Measurements from ENCODE around the gene CCDC88B.

The CCDC88B gene, protein sequence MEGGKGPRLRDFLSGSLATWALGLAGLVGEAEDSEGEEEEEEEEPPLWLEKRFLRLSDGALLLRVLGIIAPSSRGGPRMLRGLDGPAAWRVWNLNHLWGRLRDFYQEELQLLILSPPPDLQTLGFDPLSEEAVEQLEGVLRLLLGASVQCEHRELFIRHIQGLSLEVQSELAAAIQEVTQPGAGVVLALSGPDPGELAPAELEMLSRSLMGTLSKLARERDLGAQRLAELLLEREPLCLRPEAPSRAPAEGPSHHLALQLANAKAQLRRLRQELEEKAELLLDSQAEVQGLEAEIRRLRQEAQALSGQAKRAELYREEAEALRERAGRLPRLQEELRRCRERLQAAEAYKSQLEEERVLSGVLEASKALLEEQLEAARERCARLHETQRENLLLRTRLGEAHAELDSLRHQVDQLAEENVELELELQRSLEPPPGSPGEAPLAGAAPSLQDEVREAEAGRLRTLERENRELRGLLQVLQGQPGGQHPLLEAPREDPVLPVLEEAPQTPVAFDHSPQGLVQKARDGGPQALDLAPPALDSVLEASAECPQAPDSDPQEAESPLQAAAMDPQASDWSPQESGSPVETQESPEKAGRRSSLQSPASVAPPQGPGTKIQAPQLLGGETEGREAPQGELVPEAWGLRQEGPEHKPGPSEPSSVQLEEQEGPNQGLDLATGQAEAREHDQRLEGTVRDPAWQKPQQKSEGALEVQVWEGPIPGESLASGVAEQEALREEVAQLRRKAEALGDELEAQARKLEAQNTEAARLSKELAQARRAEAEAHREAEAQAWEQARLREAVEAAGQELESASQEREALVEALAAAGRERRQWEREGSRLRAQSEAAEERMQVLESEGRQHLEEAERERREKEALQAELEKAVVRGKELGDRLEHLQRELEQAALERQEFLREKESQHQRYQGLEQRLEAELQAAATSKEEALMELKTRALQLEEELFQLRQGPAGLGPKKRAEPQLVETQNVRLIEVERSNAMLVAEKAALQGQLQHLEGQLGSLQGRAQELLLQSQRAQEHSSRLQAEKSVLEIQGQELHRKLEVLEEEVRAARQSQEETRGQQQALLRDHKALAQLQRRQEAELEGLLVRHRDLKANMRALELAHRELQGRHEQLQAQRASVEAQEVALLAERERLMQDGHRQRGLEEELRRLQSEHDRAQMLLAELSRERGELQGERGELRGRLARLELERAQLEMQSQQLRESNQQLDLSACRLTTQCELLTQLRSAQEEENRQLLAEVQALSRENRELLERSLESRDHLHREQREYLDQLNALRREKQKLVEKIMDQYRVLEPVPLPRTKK (N-terminal part only)

DNA sequence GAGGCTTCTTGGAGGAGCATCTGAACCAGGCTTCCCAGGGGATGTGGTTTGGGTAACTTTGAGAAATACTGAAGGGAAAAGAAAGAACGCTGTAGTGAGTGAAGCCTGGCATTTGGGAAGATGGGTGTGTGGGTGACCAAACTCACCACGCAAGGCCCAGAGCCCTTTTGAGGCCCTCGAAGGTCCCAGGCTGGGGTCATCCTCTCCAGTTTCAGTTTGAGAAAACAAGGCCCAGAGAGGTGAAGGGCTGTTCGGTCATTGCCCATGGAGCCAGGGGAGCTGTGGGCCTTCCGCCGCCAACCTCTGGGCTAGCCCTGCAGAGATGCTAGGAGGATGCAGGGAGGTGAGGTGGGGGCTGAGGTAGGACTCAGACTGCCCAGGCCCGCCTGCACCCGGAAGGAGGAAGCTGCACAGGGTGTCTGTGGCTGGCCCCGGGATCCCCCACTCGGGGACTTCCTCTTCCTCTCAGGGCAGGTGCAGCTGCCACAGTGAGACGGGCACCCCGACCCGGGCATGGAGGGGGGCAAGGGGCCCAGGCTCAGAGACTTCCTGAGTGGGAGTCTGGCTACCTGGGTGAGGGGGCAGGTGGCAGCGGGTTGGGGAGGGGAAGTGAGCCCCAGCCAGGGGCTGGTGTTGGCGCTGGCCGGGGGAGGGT, at the start of gene CCDC88B:
Gene CCDC88B (plus strand): TSS at position 451 of the 655 bp plus-strand sequence. CDS start 63 bp downstream, at position 514.
- peak; percentile 72 to 87 (median 83) for DNase-seq

DNA sequence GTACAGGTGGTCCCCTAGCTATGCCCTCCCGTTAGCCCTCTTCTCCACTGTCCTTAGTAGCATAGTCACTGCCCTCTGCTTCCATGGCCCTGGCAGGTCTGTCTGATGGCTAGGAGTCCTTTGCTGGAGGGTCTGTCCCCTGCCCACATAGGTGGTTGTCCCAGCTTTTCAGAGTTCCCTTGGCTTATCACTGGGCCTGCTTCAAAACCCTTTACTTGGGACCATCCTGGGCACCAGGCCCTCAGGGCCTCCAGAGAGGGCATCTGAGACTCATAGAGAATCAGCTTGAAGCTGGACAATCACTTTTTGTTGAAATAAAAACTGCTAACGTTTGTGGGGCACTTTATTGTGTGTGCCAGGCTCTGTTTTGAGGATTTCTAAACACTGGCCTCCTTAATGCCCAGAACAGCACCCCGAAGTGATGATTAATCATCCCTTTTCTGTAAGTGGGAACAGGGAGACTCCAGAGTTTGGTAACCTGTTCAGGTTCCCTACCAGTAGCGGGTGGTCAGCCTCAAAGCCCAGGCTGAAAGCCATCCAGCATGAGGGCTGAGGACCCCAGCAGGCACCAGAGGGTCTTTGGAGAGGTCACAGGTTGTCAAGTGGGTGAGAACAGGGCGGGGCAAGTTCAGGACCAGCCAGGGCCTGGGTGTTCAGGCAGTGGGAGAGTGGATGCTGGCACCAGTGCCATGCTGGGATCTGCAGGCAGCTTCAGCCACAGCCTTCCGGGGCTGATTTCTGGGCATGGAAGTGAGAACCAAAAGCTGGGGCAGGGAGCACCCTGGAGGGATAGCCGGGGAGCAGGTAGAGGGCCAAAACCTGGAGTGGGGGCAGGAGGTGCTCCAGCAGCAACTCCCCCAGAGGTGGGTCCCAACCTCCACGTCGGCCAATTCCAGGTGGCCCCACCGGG, 49.4 kb upstream of the CCDC88B start:
- DNase-seq = no peak

DNA sequence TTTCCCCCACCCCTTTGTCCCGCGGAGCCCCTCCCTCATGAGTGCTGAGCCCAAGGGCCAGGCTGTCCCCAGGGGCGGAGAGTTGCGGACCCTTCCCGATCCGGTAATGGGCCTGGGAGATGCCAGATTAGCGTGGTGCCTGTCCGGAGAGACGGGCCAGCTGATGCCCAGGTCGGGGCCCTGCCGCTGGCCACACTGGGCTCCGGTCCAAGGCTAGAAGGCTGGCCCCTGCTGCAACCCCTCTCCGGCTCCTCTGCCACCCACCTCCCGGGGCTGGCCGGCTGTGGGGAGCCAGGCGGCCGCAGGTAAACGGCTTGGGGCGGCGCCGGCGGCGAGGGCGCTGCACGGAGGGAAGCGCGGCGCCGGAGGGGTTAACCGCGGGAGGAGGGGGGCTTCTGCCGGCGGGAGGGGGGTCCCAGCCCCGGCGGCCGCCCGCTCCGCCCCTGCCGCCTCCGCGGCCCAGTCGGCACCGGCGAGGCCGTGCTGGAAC, 48.7 kb upstream of the CCDC88B start, which contains the start of gene KCNK4:
Gene KCNK4 (plus strand): TSS at position 41 of the 490 bp plus-strand sequence. CDS start 1,717 bp downstream, outside the sequence.
- DNase-seq = no peak

DNA sequence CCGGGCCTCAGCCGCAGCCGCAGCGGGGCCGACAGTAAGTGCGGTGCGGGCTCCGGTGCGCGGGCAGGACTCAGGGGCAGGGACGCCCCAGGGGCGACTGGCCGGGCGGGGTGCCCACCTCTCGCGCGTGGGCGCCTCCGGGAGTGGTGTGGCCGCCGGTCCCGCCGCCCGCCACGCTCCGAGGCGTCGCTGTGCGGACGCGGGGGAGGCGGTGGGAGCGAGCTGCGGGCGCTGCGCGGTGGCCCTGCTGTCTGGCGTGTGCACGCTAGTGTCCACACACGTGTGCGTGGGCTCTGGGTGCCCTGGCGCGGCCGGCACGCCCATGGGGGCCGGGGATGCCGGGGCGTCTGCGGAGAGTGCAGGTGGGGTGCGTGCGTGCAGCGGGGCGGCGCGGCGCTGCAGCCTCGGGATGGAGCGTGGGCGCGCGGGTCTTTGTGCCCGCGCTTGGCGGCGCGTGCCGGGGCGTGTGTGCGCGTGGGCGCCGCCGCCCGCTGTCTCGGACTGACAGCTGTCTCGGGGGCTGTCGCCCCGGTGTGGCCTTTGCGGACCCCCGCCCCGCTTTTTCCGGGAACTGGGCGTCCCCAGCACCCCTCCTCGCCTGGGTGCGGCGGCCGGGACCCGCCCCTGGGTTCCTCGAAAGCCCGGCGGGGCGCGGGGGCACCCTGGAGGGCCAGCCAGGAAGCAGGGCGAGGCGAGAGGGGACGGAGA, 48.1 kb upstream of the CCDC88B start:
- peak in 1 of 6 experiments; percentile 19 for DNase-seq

DNA sequence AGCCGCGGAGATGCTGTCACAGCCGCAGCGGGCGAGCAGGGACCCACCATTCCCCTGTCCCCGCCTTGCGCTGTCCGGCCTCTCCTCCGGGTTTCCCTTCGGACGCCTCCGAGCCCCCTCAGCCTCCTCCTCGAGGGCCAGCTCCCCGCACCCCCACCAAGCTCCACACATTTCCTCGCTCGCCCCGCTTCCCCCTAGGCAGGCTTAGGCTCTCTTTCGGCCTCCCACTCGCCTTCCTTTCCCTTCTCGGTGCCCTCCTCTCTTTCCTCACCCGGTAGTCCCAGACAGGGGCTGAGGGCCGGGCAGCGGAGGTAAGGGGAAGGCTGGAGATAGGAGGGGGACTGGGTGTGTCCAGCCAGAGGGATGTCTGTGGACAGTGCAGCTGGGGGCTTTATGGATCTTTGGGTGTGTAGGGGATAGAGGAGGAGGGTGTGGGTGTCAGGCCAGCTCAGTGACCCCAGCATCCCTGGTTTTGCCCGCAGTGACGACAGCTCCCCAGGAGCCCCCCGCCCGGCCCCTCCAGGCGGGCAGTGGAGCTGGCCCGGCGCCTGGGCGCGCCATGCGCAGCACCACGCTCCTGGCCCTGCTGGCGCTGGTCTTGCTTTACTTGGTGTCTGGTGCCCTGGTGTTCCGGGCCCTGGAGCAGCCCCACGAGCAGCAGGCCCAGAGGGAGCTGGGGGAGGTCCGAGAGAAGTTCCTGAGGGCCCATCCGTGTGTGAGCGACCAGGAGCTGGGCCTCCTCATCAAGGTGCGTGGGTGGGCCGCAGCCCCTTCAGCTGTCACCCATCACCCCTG, 47.3 kb upstream of the CCDC88B start:
- DNase-seq = peak in 1 of 6 experiments; percentile 33

DNA sequence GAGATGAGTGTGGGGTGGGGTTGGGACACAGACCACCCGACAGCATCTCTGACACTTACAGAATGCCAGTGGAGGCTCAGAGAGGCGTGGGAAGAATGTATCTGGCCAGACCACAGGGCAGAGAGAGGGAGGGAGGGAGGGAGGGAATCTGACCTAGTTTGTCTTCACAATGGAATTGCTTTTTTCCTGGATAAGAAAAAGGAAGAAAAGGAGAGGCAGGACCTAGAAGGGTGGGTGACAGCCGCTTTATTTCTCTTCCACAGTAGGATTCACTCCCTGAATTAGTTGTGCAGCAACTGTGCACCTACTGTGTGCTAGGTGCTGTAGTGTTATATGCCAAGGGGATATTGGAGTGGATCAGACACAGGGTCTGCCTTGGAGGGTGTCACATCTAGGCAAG, 45.2 kb upstream of the CCDC88B start:
- DNase-seq = no peak

DNA sequence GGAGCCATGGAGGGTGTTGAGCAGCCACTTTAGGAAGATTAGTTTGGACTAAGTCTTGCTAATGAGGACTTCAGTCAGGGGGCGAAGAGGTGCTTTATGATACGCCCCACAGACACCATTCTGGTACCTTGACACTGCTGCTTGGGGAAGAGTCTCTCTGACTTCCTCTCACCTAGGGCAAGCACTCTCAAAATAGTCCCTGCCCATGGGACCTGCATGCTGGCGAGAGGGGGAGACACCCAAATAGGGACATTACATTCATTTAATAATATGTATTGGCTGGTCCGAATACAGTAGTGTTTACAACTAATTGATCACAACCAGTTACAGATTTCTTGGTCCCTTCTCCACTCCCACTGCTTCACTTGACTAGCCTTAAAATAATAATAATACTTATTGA, 44.2 kb upstream of the CCDC88B start:
- no peak for DNase-seq

DNA sequence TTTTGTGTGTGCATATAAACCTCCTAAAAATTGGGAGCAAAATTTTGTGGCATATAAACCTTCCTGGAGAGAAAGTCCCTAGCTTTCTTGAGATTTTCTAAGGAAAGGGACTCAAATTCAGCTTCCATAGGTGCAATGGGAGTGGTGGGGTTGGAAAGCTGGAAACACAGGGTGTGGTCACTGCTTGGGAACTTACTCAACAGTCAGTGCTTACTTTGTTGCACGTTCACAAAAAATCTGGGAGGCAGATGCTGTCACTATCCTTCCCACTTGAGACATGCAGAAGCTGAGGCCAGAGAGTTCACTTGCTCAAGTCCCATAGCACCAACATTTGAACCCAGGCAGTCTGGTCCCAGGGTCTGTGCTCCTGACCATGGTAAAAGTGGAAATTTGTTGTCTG, 43.8 kb upstream of the CCDC88B start:
- no peak for DNase-seq

DNA sequence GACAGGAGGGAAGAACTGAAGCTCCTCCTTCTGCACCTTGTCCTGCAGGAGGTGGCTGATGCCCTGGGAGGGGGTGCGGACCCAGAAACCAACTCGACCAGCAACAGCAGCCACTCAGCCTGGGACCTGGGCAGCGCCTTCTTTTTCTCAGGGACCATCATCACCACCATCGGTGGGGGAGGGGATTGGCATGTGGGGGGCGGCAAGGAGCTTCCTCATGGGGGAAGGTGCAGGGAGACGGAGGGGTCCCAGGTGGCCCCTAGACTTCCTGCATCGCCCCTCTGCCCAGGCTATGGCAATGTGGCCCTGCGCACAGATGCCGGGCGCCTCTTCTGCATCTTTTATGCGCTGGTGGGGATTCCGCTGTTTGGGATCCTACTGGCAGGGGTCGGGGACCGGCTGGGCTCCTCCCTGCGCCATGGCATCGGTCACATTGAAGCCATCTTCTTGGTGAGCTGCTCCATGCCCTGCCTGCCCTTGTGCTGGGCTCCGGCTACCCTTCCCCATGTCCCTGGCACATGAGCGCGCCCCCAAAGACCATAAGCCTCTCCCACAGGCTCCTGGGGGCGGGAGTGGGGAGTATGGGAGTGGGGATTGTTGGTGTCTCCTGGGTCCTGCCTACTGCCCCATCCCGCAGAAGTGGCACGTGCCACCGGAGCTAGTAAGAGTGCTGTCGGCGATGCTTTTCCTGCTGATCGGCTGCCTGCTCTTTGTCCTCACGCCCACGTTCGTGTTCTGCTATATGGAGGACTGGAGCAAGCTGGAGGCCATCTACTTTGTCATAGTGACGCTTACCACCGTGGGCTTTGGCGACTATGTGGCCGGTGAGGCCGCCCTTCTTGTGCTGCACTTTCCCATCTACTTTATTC, 42.9 kb upstream of the CCDC88B start:
- DNase-seq = no peak

DNA sequence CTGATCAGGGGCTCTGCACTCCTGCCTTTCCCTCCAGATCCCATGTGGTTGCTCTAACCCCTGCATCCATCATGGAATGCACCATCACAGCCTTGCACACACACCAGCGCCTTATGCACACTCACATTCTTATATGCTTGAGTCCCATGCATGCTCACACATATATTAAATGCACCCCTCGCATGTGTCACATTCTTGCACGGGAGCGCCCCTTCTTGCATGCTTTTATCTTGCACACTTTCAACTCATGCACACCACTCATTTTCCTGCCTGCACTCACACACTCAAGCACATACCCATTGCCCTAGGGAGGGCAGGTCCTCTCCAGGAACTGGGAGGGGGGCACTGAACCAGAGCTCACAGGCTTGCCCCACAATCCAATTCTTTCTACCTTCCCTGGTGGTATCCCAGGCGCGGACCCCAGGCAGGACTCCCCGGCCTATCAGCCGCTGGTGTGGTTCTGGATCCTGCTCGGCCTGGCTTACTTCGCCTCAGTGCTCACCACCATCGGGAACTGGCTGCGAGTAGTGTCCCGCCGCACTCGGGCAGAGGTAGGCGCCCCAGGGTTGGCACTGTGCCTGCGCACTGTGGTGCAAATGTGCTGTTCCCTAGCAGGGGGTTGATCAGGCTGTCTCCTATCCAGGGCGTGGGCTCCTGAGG, 42.2 kb upstream of the CCDC88B start:
- DNase-seq = no peak

DNA sequence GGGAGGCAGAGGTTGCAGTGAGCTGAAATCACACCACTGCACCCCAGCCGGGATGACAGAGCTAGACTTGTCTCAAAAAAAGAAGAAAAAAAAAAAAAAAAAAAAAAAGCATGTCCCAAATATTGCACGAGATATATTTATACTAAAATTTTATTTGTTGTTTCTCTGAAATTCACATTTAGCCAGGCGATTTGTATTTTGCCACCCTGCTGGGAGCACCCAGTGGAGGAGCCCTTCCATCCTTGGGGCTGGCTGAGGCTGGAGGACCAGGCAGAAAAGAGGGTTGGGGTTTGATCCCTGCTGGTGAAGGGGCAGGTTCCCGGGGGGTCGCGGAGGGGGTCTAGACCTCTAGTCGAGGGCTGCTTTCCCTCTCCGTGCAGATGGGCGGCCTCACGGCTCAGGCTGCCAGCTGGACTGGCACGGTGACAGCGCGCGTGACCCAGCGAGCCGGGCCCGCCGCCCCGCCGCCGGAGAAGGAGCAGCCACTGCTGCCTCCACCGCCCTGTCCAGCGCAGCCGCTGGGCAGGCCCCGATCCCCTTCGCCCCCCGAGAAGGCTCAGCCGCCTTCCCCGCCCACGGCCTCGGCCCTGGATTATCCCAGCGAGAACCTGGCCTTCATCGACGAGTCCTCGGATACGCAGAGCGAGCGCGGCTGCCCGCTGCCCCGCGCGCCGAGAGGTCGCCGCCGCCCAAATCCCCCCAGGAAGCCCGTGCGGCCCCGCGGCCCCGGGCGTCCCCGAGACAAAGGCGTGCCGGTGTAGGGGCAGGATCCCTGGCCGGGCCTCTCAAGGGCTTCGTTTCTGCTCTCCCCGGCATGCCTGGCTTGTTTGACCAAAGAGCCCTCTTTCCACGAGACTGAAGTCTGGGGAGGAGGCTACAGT, 40.8 kb upstream of the CCDC88B start:
- no peak for DNase-seq

DNA sequence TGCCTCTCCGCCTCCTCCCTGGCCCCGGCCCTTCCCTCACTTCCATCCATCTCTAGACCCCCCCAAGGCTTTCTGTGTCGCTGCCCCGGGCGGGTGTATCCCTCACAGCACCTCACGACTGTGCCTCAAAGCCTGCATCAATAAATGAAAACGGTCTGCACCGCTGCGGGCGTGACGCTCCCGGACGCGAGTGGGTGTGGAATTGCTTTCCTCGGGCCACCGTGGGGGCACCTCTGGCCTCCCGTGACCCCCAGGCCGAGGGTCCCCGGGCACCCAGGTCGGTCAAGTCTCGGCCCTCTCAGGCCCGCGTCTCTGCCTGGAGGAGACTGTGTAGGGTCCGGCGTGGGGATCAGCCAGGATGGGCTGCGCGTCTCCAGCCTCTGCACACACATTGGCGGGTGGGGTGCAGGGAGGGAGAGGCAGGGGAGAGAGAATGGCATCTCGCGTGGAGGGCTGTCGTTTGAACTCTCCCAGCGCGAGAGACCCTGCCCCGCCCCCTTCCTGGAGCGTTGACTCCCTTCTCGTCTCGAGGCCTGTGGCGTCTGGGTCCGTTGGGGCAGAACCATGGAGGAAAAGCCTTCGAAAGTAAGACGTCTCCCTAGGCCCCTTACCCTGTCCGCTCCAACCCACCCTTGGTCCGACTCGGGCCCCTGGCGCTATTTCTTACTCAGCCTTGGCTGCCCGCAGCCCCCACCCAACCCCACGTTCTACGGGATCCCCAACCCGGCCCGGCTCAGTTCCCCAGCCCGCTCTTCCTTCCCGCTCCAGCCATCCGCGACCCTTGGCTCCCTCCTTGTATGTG, 40.0 kb upstream of the CCDC88B start, which contains the start of gene CATSPERZ:
Gene CATSPERZ (plus strand): TSS at position 512 of the 802 bp plus-strand sequence. CDS start 53 bp downstream, at position 565.
- DNase-seq = peak in 3 of 6 experiments; percentile 33 to 52 (median 47)

DNA sequence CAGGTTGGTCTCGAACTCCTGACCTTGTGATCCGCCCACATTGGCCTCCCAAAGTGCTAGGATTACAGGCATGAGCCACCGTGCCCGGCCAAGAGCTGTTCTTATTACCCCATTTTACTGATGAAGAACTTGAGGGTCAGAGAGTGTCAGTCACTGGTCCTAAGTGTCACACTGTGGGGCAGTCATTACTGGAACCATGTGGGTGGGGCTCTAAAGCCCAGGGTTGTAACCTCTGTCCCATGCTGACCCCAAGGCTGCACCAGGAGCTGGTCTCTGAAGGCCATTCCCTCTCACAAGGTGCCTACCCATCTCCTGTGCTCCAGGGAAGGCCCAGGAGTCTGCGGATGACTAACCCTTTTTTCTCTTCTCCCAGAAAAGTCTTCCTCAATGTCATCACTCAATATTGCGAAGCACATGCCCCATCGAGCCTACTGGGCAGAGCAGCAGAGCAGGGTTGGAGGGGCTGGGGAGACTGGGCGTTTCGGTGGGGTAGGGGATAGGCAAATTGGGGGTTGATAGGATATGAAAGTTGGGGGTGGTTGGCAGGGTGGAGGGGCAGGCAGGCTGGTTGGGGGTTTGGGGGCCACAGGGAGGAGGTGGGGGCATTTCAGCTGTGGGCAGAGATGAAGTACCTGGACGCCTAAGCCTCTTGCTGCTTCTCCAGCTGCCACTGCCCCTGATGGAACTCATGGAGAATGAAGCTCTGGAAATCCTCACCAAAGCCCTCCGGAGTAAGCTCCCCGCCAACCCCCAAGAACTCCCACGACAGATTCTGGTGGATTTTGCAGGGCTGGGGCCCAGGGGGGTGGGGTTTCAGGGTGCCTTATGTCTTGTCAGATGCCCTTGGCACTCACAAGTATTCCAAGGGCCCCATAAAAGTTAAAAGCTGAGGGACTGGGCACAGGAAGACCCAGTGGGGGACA, 36.6 kb upstream of the CCDC88B start:
- no peak for DNase-seq

DNA sequence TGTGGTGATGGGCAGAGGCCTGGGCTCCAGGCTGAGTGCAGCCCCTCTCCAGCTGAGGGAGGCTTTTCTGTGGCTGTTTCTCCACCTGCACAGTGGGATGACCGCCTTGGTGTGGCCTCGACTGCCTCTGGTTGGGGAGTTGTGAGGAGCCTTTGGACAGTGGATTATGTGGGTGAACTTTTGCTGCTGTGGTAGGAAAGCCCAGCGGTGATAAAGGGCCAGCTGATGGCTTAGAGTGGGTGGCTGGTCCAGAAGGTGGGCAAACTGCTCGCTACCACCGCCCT, 36.0 kb upstream of the CCDC88B start:
- DNase-seq = no peak
